Measurements from ENCODE around the gene ATXN2. TPM values are rescaled to one million over a fixed set of nuclear protein-coding genes. Genes with fewer than 3 reads are reported as not detected.

The ATXN2 gene
- total and polyA plus RNA-seq, 9 of the 15 experiments (the other 6 are each of a cell fraction or from before 2014, with no cell fraction given), result 16.8 to 67.8 (median 29.3) TPM

DNA sequence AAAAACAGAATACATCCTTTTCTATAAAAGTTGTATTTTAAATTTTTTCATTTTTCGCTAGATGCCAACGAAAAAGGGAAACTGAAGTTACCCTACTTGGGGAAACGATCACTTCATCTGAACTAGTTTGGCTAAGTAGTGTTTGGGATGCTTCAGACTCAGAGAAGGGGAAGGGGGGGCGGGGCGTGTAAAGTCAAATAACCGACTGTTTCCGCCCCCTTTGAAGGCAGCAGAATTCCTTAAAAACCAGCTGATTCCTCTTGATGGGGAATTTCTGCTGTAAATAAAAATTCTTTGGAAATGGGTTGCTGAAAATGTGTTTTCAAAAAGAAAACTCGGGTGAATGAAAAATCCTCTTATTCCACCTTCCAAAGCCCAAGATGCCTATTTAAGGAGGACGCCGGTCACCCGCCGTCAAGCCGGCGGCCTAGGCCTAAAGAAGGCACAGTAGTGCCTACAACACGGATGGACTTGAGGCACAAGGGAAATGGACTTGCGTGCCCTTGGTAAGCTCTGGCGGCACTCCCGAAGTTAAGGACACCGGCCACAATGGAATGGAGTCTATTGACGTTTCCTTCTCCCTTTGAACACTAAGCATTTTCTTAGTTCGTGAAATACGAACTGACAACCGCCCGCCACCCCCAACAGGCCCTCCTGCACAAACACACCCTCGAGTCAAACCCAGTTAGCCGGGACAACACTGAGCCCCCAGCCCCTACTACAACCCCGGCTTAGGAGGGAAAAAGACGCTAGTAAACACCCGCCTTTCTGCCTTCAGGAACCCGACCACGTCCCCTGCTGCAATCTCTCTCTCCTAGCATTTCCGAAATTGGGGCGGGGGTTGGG, 1.9 kb downstream of the ATXN2 start (continued):
- TF ChIP-seq CHD1 (IDR thresholded peaks at IDR 0.05; ENCODE audit: low read length), result peak; percentile 4
- 0 out of 2 replicates have a peak, but pooled peaks have one; percentile 44 for TF ChIP-seq LCOR (CRISPR knock-in tag; IDR thresholded peaks at IDR 0.05)
- TF ChIP-seq ZNF12 (CRISPR knock-in tag; IDR thresholded peaks at IDR 0.05), result 0 out of 2 replicates have a peak, but pooled peaks have one; percentile 14
- TF ChIP-seq POLR2AphosphoS2 (IDR thresholded peaks at IDR 0.05; ENCODE audit: low read length), result 0 out of 2 replicates have a peak, but pooled peaks have one; percentile 49
- TF ChIP-seq ARHGAP35 (IDR thresholded peaks at IDR 0.05; ENCODE audit: partially characterized antibody), result no peak
- no peak for TF ChIP-seq SMAD3 (CRISPR knock-in tag; conservative IDR thresholded peaks at IDR 0.05)
- no peak for TF ChIP-seq ID3 (CRISPR knock-in tag; IDR thresholded peaks at IDR 0.05)
- 0 out of 2 replicates have a peak, but pooled peaks have one; percentile 2 for TF ChIP-seq ID3 (tag; IDR thresholded peaks at IDR 0.05)
- TF ChIP-seq HNRNPLL (IDR thresholded peaks at IDR 0.05; ENCODE audit: low read depth, low read length, poor library complexity, severe bottlenecking), result no peak
- TF ChIP-seq SIN3A (IDR thresholded peaks at IDR 0.05; ENCODE audit: borderline replicate concordance in 2 of 2, control insufficient read depth in 1 of 2, low read depth in 2 of 2, low read length in 2 of 2), result 0 out of 4 replicates have a peak, but pooled peaks of 1 of the 2 experiments have one; percentile 9
- 0 out of 4 replicates have a peak, but pooled peaks of 1 of the 2 experiments have one; percentile 48 for TF ChIP-seq TEAD1 (CRISPR knock-in tag; IDR thresholded peaks at IDR 0.05)
- TF ChIP-seq, protein P1, sequence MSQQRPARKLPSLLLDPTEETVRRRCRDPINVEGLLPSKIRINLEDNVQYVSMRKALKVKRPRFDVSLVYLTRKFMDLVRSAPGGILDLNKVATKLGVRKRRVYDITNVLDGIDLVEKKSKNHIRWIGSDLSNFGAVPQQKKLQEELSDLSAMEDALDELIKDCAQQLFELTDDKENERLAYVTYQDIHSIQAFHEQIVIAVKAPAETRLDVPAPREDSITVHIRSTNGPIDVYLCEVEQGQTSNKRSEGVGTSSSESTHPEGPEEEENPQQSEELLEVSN (IDR thresholded peaks at IDR 0.05; ENCODE audit: borderline replicate concordance in 1 of 2, extremely low read depth in 1 of 2, insufficient read depth in 1 of 2, insufficient read length in 1 of 2, low read depth in 1 of 2, low read length in 1 of 2, poor library complexity in 1 of 2, severe bottlenecking in 1 of 2), result peak in 1 of 2 experiments; percentile 12
- no peak for TF ChIP-seq RCOR1 (IDR thresholded peaks at IDR 0.05; ENCODE audit: borderline replicate concordance in 1 of 2, low read depth in 2 of 2, low read length in 2 of 2)
- peak in 1 of 2 experiments; percentile 5; a peak in 1 of 3 replicates for TF ChIP-seq CBX3 (IDR thresholded peaks at IDR 0.05; ENCODE audit: borderline replicate concordance in 1 of 2, low read length in 2 of 2)
- peak; percentile 17; the same call in 1 of the 2 replicates for TF ChIP-seq JUND (IDR thresholded peaks at IDR 0.05; ENCODE audit: borderline replicate concordance, low read depth, low read length)
- no peak for TF ChIP-seq JUND (tag; IDR thresholded peaks at IDR 0.05; ENCODE audit: borderline replicate concordance, low read depth, low read length)
- TF ChIP-seq PTRF (tag; IDR thresholded peaks at IDR 0.05), result no peak
- no peak for TF ChIP-seq JUN (IDR thresholded peaks at IDR 0.05; ENCODE audit: borderline replicate concordance, low read depth, low read length)
- no peak for TF ChIP-seq JUN (CRISPR knock-in tag; IDR thresholded peaks at IDR 0.05; ENCODE audit: borderline replicate concordance)
- peak; percentile 27 for TF ChIP-seq SAP30 (IDR thresholded peaks at IDR 0.05; ENCODE audit: borderline replicate concordance, insufficient read depth, low read depth, low read length, poor library complexity, severe bottlenecking)
- peak; percentile 61 for TF ChIP-seq ZFX (CRISPR knock-in tag; IDR thresholded peaks at IDR 0.05)
- no peak for TF ChIP-seq SNRNP70 (optimal IDR thresholded peaks at IDR 0.05; ENCODE audit: low read depth, low read length)
- TF ChIP-seq ZBED1 (IDR thresholded peaks at IDR 0.05), result no peak

All from K562 (cell line).